WTC11 (cell line): ENCODE measurements around the gene ADGRL2. TPM values are rescaled to one million over a fixed set of nuclear protein-coding genes. Genes with fewer than 3 reads are reported as not detected.
A peak's percentile ranks its signal among the peaks of the same experiment; 100 is the strongest.

Experiments
- ATAC-seq: fragments of 200-7000 bp; cut with Tn5 transposase; 2 replicates; pipeline ENCODE4 v1.10.0; 2021; ENCODE audit warnings: mild to moderate bottlenecking, moderate library complexity
- CTCF ChIA-PET: fragments of 300-600 bp; sonication (Branson Sonifier 250); formaldehyde crosslinking; loops from one replicate; lab custom pipeline; 2021; ENCODE audit warnings: antibody characterized with exemption; lab: Charles Lee
- POLR2A ChIA-PET: fragments of 350-600 bp; sonication (Branson Sonifier 250); formaldehyde crosslinking; loops from one replicate; lab custom pipeline; 2021; ENCODE audit warnings: antibody characterized with exemption; lab: Charles Lee
- DNase-seq: peaks from one replicate; pipeline ENCODE4 v3.0.0; 2021; ENCODE audit warnings: low spot score
- H3K27ac Mint-ChIP-seq: 2 replicates; pipeline ENCODE4 v1.8.0; 2021; ENCODE audit warnings: mixed read lengths
- H3K27me3 Mint-ChIP-seq: 2 replicates; pipeline ENCODE4 v1.8.0; 2021; ENCODE audit warnings: low read depth, mild to moderate bottlenecking, moderate library complexity, mixed read lengths
- H3K36me3 Mint-ChIP-seq: 2 replicates; pipeline ENCODE4 v1.8.0; 2021; ENCODE audit warnings: mixed read lengths
- H3K4me1 Mint-ChIP-seq: 2 replicates; pipeline ENCODE4 v1.8.0; 2022; ENCODE audit warnings: mixed read lengths
- H3K4me3 Mint-ChIP-seq: 2 replicates; pipeline ENCODE4 v1.8.0; 2021; ENCODE audit warnings: mild to moderate bottlenecking, moderate library complexity, mixed read lengths
- H3K9me3 Mint-ChIP-seq: 2 replicates; pipeline ENCODE4 v1.8.0; 2021; ENCODE audit warnings: mixed read lengths
- ELF4 ChIP-seq: sonication (generic); formaldehyde crosslinking; IDR thresholded peaks from 2 replicates; pipeline ENCODE4 v1.8.1; 2022; ENCODE audit warnings: low read depth, mild to moderate bottlenecking, moderate library complexity, missing genetic modification reagents
- ETV6 ChIP-seq: sonication (generic); formaldehyde crosslinking; IDR thresholded peaks from 2 replicates; pipeline ENCODE4 v1.8.1; 2022; ENCODE audit warnings: mild to moderate bottlenecking, missing genetic modification reagents
- IRF1 ChIP-seq: sonication (generic); formaldehyde crosslinking; IDR thresholded peaks from 2 replicates; pipeline ENCODE4 v1.8.0; 2023; ENCODE audit warnings: missing genetic modification reagents
- NFYB ChIP-seq: sonication (generic); formaldehyde crosslinking; conservative IDR thresholded peaks from 2 replicates; pipeline ENCODE4 v1.8.0; 2022; ENCODE audit warnings: low read depth, missing genetic modification reagents
- NR1H2 ChIP-seq: sonication (generic); formaldehyde crosslinking; IDR thresholded peaks from 2 replicates; pipeline ENCODE4 v1.9.0; 2021; ENCODE audit warnings: mild to moderate bottlenecking, moderate library complexity, missing genetic modification reagents
- TCF7 ChIP-seq: sonication (generic); formaldehyde crosslinking; IDR thresholded peaks from 2 replicates; pipeline ENCODE4 v1.8.0; 2022; ENCODE audit warnings: mild to moderate bottlenecking, low read depth, missing genetic modification reagents, moderate library complexity
- USF1 ChIP-seq: sonication (generic); formaldehyde crosslinking; IDR thresholded peaks from 2 replicates; pipeline ENCODE4 v1.8.0; 2022; ENCODE audit warnings: mild to moderate bottlenecking, missing genetic modification reagents
- ZNF219 ChIP-seq: sonication (generic); formaldehyde crosslinking; IDR thresholded peaks from 2 replicates; pipeline ENCODE4 v1.8.0; 2023; ENCODE audit warnings: missing genetic modification reagents, mild to moderate bottlenecking, borderline replicate concordance
- ZNF532 ChIP-seq: fragments of 250-450 bp; sonication (Bioruptor Pico); IDR thresholded peaks from 2 replicates; pipeline ENCODE4 v1.9.0; 2021; ENCODE audit warnings: mild to moderate bottlenecking, borderline replicate concordance
- total RNA-seq: library from RNA; stranded (reverse); gene quantifications from 3 replicates; pipeline ENCODE4 v1.2.3, GENCODE V29; 2021
- TF ChIP-seq, protein P1 (sequence below): sonication (generic); formaldehyde crosslinking; conservative IDR thresholded peaks from 2 replicates; pipeline ENCODE4 v1.8.1; 2022; ENCODE audit warnings: mild to moderate bottlenecking, missing genetic modification reagents
- TF ChIP-seq, protein P2 (sequence below): sonication (generic); formaldehyde crosslinking; IDR thresholded peaks from 2 replicates; pipeline ENCODE4 v1.8.1; 2022; ENCODE audit warnings: missing genetic modification reagents, borderline replicate concordance
- TF ChIP-seq, protein P3 (sequence below): fragments of 250-450 bp; sonication (Bioruptor Pico); IDR thresholded peaks from 2 replicates; pipeline ENCODE4 v2.1.2; 2022; ENCODE audit warnings: mild to moderate bottlenecking, moderate library complexity
- TF ChIP-seq, protein P4 (sequence below): sonication (generic); formaldehyde crosslinking; IDR thresholded peaks from 2 replicates; pipeline ENCODE4 v1.8.0; 2023; ENCODE audit warnings: mild to moderate bottlenecking, missing genetic modification reagents

The ADGRL2 gene
- total RNA-seq, 1 experiment from 2014 or later: 71.6 TPM

- no peak for DNase-seq
- ATAC-seq: no peak
- no peaks in the 10 kb centered on the region for H3K27me3 Mint-ChIP-seq
- no peak overlapping the region for H3K4me3 Mint-ChIP-seq
- TF ChIP-seq, protein P1, sequence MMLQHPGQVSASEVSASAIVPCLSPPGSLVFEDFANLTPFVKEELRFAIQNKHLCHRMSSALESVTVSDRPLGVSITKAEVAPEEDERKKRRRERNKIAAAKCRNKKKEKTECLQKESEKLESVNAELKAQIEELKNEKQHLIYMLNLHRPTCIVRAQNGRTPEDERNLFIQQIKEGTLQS (CRISPR knock-in tag): no peak
- TF ChIP-seq, all 79 proteins: peak for 0
- Mint-ChIP-seq H3K4me1 (peaks cover 55% of the 10 kb centered on the region), H3K27ac (peak overlapping the region; percentile 12; the same call in 1 of the 2 replicates), H3K36me3 (no peaks in the 10 kb centered on the region), H3K9me3 (no peaks in the 10 kb centered on the region)
- ChIA-PET CTCF (no interaction called here), POLR2A (no interaction called here)
Measured at GRCh38 chr1:81824759-81825158, 24.0 kb downstream of the ADGRL2 start.

DNA sequence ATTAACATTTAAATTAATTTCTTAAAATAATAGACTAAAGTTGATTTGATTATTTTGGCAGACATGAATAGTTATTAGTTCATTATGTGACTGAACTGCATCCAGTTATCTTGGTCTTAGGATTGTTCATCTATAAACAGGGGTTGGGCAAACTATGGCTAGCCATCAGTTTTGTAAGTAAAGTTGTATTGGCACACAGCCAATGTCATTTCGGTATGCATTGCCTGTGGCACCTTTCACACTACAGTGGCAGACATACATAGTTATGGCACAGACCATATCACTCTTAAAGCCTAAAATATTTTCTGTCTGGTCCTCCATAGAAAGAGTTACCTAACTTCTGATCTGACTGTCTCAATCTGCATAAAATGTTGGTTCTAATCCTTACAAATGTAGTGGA is 27.2 kb downstream of the ADGRL2 start:
- ATAC-seq: no peak
- DNase-seq: no peak
- Mint-ChIP-seq H3K4me3 (no peak overlapping the region), H3K27me3 (no peaks in the 10 kb centered on the region), H3K27ac (peak overlapping the region; percentile 27; the same call in 1 of the 2 replicates), H3K4me1 (peaks cover 48% of the 10 kb centered on the region), H3K36me3 (no peaks in the 10 kb centered on the region), H3K9me3 (no peaks in the 10 kb centered on the region)
- ChIA-PET CTCF (no interaction called here), POLR2A (interaction anchor here (0.7 kb wide), 1 partner anchor 302 kb away, joined by 3 read pairs; no protein-coding TSS in a partner anchor)
- TF ChIP-seq ZNF219 (CRISPR knock-in tag): no peak
- TF ChIP-seq NFYB (CRISPR knock-in tag): no peak
- no peak for TF ChIP-seq ZNF532 (CRISPR knock-in tag)
- TF ChIP-seq NR1H2 (CRISPR knock-in tag): no peak
- no peak for TF ChIP-seq TCF7 (CRISPR knock-in tag)
- TF ChIP-seq, protein P2, sequence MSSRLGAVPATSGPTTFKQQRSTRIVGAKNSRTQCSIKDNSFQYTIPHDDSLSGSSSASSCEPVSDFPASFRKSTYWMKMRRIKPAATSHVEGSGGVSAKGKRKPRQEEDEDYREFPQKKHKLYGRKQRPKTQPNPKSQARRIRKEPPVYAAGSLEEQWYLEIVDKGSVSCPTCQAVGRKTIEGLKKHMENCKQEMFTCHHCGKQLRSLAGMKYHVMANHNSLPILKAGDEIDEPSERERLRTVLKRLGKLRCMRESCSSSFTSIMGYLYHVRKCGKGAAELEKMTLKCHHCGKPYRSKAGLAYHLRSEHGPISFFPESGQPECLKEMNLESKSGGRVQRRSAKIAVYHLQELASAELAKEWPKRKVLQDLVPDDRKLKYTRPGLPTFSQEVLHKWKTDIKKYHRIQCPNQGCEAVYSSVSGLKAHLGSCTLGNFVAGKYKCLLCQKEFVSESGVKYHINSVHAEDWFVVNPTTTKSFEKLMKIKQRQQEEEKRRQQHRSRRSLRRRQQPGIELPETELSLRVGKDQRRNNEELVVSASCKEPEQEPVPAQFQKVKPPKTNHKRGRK: no peak
- TF ChIP-seq IRF1: no peak
- TF ChIP-seq, protein P3, sequence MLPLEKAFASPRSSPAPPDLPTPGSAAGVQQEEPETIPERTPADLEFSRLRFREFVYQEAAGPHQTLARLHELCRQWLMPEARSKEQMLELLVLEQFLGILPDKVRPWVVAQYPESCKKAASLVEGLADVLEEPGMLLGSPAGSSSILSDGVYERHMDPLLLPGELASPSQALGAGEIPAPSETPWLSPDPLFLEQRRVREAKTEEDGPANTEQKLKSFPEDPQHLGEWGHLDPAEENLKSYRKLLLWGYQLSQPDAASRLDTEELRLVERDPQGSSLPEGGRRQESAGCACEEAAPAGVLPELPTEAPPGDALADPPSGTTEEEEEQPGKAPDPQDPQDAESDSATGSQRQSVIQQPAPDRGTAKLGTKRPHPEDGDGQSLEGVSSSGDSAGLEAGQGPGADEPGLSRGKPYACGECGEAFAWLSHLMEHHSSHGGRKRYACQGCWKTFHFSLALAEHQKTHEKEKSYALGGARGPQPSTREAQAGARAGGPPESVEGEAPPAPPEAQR: no peak
- TF ChIP-seq, protein P4, sequence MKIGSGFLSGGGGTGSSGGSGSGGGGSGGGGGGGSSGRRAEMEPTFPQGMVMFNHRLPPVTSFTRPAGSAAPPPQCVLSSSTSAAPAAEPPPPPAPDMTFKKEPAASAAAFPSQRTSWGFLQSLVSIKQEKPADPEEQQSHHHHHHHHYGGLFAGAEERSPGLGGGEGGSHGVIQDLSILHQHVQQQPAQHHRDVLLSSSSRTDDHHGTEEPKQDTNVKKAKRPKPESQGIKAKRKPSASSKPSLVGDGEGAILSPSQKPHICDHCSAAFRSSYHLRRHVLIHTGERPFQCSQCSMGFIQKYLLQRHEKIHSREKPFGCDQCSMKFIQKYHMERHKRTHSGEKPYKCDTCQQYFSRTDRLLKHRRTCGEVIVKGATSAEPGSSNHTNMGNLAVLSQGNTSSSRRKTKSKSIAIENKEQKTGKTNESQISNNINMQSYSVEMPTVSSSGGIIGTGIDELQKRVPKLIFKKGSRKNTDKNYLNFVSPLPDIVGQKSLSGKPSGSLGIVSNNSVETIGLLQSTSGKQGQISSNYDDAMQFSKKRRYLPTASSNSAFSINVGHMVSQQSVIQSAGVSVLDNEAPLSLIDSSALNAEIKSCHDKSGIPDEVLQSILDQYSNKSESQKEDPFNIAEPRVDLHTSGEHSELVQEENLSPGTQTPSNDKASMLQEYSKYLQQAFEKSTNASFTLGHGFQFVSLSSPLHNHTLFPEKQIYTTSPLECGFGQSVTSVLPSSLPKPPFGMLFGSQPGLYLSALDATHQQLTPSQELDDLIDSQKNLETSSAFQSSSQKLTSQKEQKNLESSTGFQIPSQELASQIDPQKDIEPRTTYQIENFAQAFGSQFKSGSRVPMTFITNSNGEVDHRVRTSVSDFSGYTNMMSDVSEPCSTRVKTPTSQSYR (CRISPR knock-in tag): no peak
- TF ChIP-seq ELF4 (CRISPR knock-in tag): no peak
- no peak for TF ChIP-seq USF1 (CRISPR knock-in tag)
- no peak for TF ChIP-seq ETV6
